HCT116 (cell line): ENCODE results near the gene BBIP1.

ENCODE experiments used
- EZH2 ChIP-seq: fragments of 200-600 bp; sonication (generic); IDR thresholded peaks from 2 replicates; pipeline ENCODE4 v1.6.1; 2017; ENCODE audit warnings: antibody characterized with exemption, mixed run types
- EZH2phosphoT487 ChIP-seq: fragments of 200-600 bp; IDR thresholded peaks from 2 replicates; pipeline ENCODE4 v1.6.1; 2018; ENCODE audit warnings: antibody characterized with exemption, borderline replicate concordance
- POLR2A ChIP-seq: IDR thresholded peaks from 2 replicates; pipeline ENCODE4 v1.7.0; 2011; ENCODE audit warnings: borderline replicate concordance; ENCODE audit not compliant: insufficient read depth, insufficient read length; ENCODE audit errors: extremely low read depth
- POLR2AphosphoS5 ChIP-seq: IDR thresholded peaks from 2 replicates; pipeline ENCODE4 v1.6.1; 2011; ENCODE audit warnings: mild to moderate bottlenecking, low read depth, low read length, moderate library complexity
- RAD21 ChIP-seq: IDR thresholded peaks from 2 replicates; pipeline ENCODE4 v1.6.1; 2012; ENCODE audit warnings: low read depth, mild to moderate bottlenecking
- TCF7L2 ChIP-seq: IDR thresholded peaks from 2 replicates; pipeline ENCODE4 v1.7.0; 2011; ENCODE audit warnings: borderline replicate concordance, inconsistent platforms; ENCODE audit not compliant: insufficient read depth, insufficient read length; ENCODE audit errors: extremely low read depth
- YY1 ChIP-seq: IDR thresholded peaks from 2 replicates; pipeline ENCODE4 v1.6.1; 2011; ENCODE audit warnings: low read length, low read depth, moderate library complexity, mild to moderate bottlenecking; ENCODE audit not compliant: insufficient replicate concordance; ENCODE audit errors: extremely low read depth
- TF ChIP-seq, protein P1 (sequence below), 3 experiments: fragments of 200-600 bp in 1 of 3; sonication (generic) in 1 of 3; IDR thresholded peaks in 2 of 3; conservative IDR thresholded peaks in 1 of 3; 2 replicates each; pipeline ENCODE4 v1.5.1; 2012 to 2017; ENCODE audit warnings: low read depth in 2 of 3, low read length in 2 of 3, antibody characterized with exemption in 1 of 3, borderline replicate concordance in 1 of 3, control low read depth in 1 of 3, mild to moderate bottlenecking in 1 of 3, mixed read lengths in 1 of 3, mixed run types in 1 of 3, moderate library complexity in 1 of 3; ENCODE audit not compliant: insufficient read depth in 1 of 3

DNA sequence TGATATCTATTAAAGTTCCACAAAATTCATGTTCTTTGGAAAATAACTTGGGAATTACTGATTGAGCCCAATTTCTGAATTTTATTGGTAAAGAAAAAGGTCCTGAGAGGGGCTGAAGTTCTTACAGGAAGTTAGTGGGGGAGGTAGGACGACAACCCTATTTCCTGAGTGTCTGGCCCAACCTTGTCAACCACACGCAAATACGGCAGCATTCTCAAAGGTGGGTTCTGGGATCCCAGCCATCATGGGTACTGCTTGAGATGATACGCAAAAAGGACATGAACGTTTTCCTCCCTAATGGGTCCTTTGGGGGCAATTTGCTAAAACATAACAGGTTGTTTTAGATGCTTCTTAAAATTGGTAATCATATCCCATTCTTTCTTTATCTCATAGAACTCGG lies 50.0 kb downstream of the BBIP1 start:
- TF ChIP-seq POLR2AphosphoS5 (no peak), TCF7L2 (no peak), EZH2 (no peak), YY1 (no peak), POLR2A (no peak), EZH2phosphoT487 (no peak), RAD21 (no peak)
- TF ChIP-seq, protein P1, sequence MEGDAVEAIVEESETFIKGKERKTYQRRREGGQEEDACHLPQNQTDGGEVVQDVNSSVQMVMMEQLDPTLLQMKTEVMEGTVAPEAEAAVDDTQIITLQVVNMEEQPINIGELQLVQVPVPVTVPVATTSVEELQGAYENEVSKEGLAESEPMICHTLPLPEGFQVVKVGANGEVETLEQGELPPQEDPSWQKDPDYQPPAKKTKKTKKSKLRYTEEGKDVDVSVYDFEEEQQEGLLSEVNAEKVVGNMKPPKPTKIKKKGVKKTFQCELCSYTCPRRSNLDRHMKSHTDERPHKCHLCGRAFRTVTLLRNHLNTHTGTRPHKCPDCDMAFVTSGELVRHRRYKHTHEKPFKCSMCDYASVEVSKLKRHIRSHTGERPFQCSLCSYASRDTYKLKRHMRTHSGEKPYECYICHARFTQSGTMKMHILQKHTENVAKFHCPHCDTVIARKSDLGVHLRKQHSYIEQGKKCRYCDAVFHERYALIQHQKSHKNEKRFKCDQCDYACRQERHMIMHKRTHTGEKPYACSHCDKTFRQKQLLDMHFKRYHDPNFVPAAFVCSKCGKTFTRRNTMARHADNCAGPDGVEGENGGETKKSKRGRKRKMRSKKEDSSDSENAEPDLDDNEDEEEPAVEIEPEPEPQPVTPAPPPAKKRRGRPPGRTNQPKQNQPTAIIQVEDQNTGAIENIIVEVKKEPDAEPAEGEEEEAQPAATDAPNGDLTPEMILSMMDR (IDR thresholded peaks at IDR 0.05 in 2 of 3, conservative IDR thresholded peaks at IDR 0.05 in 1 of 3; ENCODE audit: borderline replicate concordance in 1 of 3, insufficient read depth in 1 of 3, low read depth in 2 of 3, low read length in 2 of 3): no peak
